ENCODE results near the gene NDUFS6. TPM values are rescaled to one million over a fixed set of nuclear protein-coding genes. Genes with fewer than 3 reads are reported as not detected.

The NDUFS6 gene
- total and polyA plus RNA-seq, 2 of the 8 experiments (the other 6 are each of a cell fraction or from before 2014, with no cell fraction given), result 72.7 to 191 TPM

DNA sequence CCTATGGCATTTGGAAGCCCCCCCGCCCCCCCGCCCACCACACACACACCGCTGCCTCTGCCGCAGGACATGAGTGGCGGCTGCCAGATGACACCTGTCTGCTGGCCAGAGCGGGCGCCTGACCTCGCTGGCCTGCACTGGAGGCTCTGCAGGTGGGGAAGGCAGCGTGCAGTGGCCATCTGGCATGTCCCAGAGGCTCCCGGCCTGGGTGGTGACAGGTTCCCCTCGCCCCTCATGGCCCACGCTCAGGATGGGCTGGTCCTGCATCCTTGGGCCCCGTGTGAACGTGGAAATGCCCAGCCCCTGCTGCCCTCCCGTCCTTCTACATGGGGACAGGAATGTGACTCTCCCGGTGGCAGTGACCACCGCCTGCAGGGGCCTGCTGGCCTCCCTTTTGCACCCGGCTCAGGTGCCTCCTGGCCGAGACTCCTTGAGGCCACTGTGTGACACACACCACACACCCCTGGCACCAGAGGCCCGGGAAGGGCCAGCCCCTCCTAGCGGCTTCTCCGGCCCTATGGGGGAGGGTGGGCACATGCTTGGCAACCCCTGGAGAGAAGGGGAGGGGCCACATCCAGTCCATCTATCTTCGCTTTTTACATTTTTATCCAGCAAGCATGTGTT lies 51.2 kb downstream of the NDUFS6 start (continued):
- TF ChIP-seq CTBP2 (IDR thresholded peaks at IDR 0.05; ENCODE audit: borderline replicate concordance, insufficient read depth, insufficient read length, low read length) (no peak), TBP (IDR thresholded peaks at IDR 0.05; ENCODE audit: low read depth, low read length) (no peak)
